CD14-positive monocyte (primary cell): Measurements from ENCODE around the gene CSGALNACT2. TPM values are rescaled to one million over a fixed set of nuclear protein-coding genes. Genes with fewer than 3 reads are reported as not detected.

Source experiments
- DNase-seq, 3 donors: peaks; one replicate each; pipeline ENCODE4 v3.0.0-alpha.2; 2011 to 2022
- H2AFZ ChIP-seq: 2 replicates; pipeline ENCODE4 v1.6.0; 2012; ENCODE audit warnings: mild to moderate bottlenecking, low read depth, low read length, inconsistent platforms; ENCODE audit not compliant: insufficient read depth, poor library complexity, severe bottlenecking
- H3K27ac ChIP-seq, 2 donors: 1 replicate in 1 of 2; 2 replicates in 1 of 2; pipeline ENCODE4 v1.5.1; 2012 to 2013; ENCODE audit warnings: low read length in 2 of 2, control low read depth in 1 of 2, inconsistent platforms in 1 of 2, low read depth in 1 of 2, mild to moderate bottlenecking in 1 of 2
- H3K27me3 ChIP-seq, 2 donors: one replicate each; pipeline versions ENCODE4 v1.6.0 to v1.6.1; 2011 to 2013; ENCODE audit warnings: low read length in 2 of 2; ENCODE audit not compliant: control insufficient read depth in 2 of 2, insufficient read depth in 2 of 2
- H3K36me3 ChIP-seq, 2 donors: replicated peaks in 1 of 2; 1 replicate in 1 of 2; 2 replicates in 1 of 2; pipeline versions ENCODE4 v1.5.1 to v1.6.1; 2012 to 2013; ENCODE audit warnings: low read length in 2 of 2, control low read depth in 1 of 2, inconsistent platforms in 1 of 2, mild to moderate bottlenecking in 1 of 2; ENCODE audit not compliant: insufficient read depth in 2 of 2, control insufficient read depth in 1 of 2
- H3K4me1 ChIP-seq, 2 donors: 1 replicate in 1 of 2; 2 replicates in 1 of 2; pipeline versions ENCODE4 v1.5.1 to v1.6.1; 2012 to 2013; ENCODE audit warnings: low read length in 2 of 2, control low read depth in 1 of 2, inconsistent platforms in 1 of 2, mild to moderate bottlenecking in 1 of 2, moderate library complexity in 1 of 2; ENCODE audit not compliant: insufficient read depth in 2 of 2, control insufficient read depth in 1 of 2
- H3K4me2 ChIP-seq: replicated peaks from 2 replicates; pipeline ENCODE3; 2012; ENCODE audit warnings: low read length, moderate library complexity, mild to moderate bottlenecking; ENCODE audit not compliant: poor library complexity, severe bottlenecking; ENCODE audit errors: extremely low read depth
- H3K4me3 ChIP-seq, 3 experiments: fragments of 200-600 bp in 1 of 3; sonication (generic) in 1 of 3; replicated peaks in 1 of 3; 1 replicate in 2 of 3; 2 replicates in 1 of 3; pipeline ENCODE4 v1.5.1; 2011 to 2013; ENCODE audit warnings: low read length in 3 of 3, mild to moderate bottlenecking in 3 of 3, control low read depth in 2 of 3, low read depth in 2 of 3, inconsistent platforms in 1 of 3, moderate library complexity in 1 of 3
- H3K79me2 ChIP-seq: 2 replicates; pipeline ENCODE4 v1.6.0; 2012; ENCODE audit warnings: mild to moderate bottlenecking, control low read depth, inconsistent platforms, low read length, moderate library complexity; ENCODE audit not compliant: insufficient read depth
- H3K9ac ChIP-seq: 2 replicates; pipeline ENCODE4 v1.6.0; 2017; ENCODE audit warnings: low read length, mild to moderate bottlenecking; ENCODE audit not compliant: insufficient read depth, poor library complexity, severe bottlenecking
- H3K9me3 ChIP-seq, 2 donors: replicated peaks in 1 of 2; 1 replicate in 1 of 2; 2 replicates in 1 of 2; pipeline versions ENCODE4 v1.5.1 to v1.6.1; 2012 to 2013; ENCODE audit warnings: low read length in 2 of 2, control low read depth in 1 of 2; ENCODE audit not compliant: control insufficient read depth in 1 of 2, insufficient read depth in 1 of 2
- H4K20me1 ChIP-seq: 2 replicates; pipeline ENCODE4 v1.6.0; 2012; ENCODE audit warnings: mild to moderate bottlenecking, low read length, control low read depth, moderate library complexity; ENCODE audit not compliant: insufficient read depth
- H3K27ac Mint-ChIP-seq, 7 donors: one replicate each; pipeline ENCODE4 v1.8.0; 2020; ENCODE audit warnings: mild to moderate bottlenecking in 7 of 7, mixed read lengths in 7 of 7, moderate library complexity in 6 of 7, inconsistent platforms in 2 of 7
- H3K27me3 Mint-ChIP-seq, 3 donors: one replicate each; pipeline ENCODE4 v1.8.0; 2021 to 2022; ENCODE audit warnings: low read depth in 3 of 3, mild to moderate bottlenecking in 3 of 3, mixed read lengths in 3 of 3, moderate library complexity in 3 of 3, inconsistent platforms in 1 of 3
- H3K36me3 Mint-ChIP-seq, 2 donors: one replicate each; pipeline ENCODE4 v1.8.0; 2020; ENCODE audit warnings: mixed read lengths in 2 of 2, inconsistent platforms in 1 of 2, mild to moderate bottlenecking in 1 of 2
- H3K4me1 Mint-ChIP-seq: one replicate; pipeline ENCODE4 v1.8.0; 2020; ENCODE audit warnings: mild to moderate bottlenecking, mixed read lengths
- H3K4me3 Mint-ChIP-seq, 2 donors: one replicate each; pipeline ENCODE4 v1.8.0; 2020; ENCODE audit warnings: mild to moderate bottlenecking in 2 of 2, mixed read lengths in 2 of 2, moderate library complexity in 1 of 2
- H3K9me3 Mint-ChIP-seq, 7 donors: one replicate each; pipeline ENCODE4 v1.8.0; 2020 to 2022; ENCODE audit warnings: mixed read lengths in 7 of 7, mild to moderate bottlenecking in 6 of 7, moderate library complexity in 6 of 7, inconsistent platforms in 2 of 7
- WGBS: methylation state at CpG from one replicate; pipeline ENCODE4 v1.1.5; 2013; ENCODE audit warnings: missing lambda C conversion rate; ENCODE audit not compliant: insufficient coverage; 5-methylcytosine and 5-hydroxymethylcytosine counted together
- intact Hi-C, 2 donors: fragments of 100-400 bp; cut with micrococcal nuclease; formaldehyde crosslinking; loops; one replicate each; pipeline versions ENCODE4 v1.15.0 to v1.15.1; 2023
- polyA minus RNA-seq: library from RNA; depleted of rRNA, polyadenylated mRNA; stranded (reverse); fragments of >200 nt; gene quantifications from 2 replicates; pipeline ENCODE4 v1.2.3, GENCODE V29; 2012
- polyA plus RNA-seq, 3 donors: library from polyadenylated mRNA; depleted of rRNA in 1 of 3; unstranded in 2 of 3; stranded (reverse) in 1 of 3; fragments of 300-500 nt in 2 of 3; fragments of >200 nt in 1 of 3; fragmentation: Illumina TruSeq in 2 of 3; gene quantifications; 1 replicate in 2 of 3; 2 replicates in 1 of 3; pipeline ENCODE4 v1.2.3, GENCODE V29; 2012 to 2021
- total RNA-seq, 12 experiments: library from RNA in 1 of 12; stranded (reverse) in 1 of 12; fragments of 120-200 nt in 1 of 12; gene quantifications; one replicate each; pipeline ENCODE4 v1.2.4 and lab custom pipeline; 2013 to 2026; ENCODE audit warnings: mixed read lengths in 6 of 12, inconsistent platforms in 1 of 12
- TF ChIP-seq, protein P1 (sequence below): fragments of 200-600 bp; IDR thresholded peaks from one replicate; pipeline ENCODE4 v1.8.0; 2022; ENCODE audit warnings: antibody characterized with exemption, mild to moderate bottlenecking

The CSGALNACT2 gene, protein sequence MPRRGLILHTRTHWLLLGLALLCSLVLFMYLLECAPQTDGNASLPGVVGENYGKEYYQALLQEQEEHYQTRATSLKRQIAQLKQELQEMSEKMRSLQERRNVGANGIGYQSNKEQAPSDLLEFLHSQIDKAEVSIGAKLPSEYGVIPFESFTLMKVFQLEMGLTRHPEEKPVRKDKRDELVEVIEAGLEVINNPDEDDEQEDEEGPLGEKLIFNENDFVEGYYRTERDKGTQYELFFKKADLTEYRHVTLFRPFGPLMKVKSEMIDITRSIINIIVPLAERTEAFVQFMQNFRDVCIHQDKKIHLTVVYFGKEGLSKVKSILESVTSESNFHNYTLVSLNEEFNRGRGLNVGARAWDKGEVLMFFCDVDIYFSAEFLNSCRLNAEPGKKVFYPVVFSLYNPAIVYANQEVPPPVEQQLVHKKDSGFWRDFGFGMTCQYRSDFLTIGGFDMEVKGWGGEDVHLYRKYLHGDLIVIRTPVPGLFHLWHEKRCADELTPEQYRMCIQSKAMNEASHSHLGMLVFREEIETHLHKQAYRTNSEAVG
- total RNA-seq (2013) = 36.1 TPM
- polyA plus RNA-seq (10 to 100 TPM; 43.7 to 80.1 (median 48.2) TPM), polyA minus RNA-seq (16.5 and 22.0 TPM in 2 replicates), total RNA-seq (lab: John Stamatoyannopoulos, UW) (275 to 710 (median 462) reads per million in 11 experiments)

DNA sequence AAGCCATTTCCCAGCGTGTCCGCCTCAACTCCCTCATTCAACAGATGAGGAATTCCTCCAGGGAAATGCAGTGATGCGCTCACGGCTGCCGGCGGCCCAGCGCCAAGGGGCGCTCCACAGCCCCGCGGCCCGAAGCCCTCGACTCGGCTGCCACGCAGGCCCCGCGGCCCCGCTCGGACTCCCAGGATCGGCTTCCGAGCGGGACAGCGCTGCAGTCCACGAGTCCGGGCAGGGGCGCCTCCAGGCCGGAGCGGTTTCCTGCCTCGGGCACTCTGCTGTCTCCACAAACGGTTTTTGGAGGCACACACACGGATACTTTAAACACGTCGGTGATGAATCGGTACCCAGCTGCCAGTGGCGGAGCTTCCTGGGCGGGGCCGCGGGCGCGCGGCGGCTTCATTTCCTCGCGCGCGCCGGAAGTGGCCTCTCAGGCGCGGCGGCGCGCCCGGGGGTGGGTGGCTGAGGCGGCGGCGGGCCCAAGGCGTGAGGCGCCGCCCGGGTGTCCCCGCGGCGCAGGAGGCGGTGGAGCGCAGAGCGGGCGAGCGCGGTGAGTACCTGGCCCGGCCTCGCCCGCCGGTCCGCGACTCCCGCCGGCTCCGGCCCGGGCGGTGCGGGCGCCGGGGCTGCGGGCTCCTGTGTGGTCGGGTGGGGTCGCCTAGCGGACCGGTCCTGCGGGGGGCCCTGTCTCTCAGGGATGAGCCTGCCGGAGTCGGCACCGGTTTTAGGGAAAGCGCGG lies at the start of gene CSGALNACT2:
CSGALNACT2 (plus strand) TSS at position 425 of the 736 bp plus-strand sequence. CDS start 16,705 bp downstream, outside the sequence.
- peak; percentile 89 to 92 (median 90) for DNase-seq
- Mint-ChIP-seq H3K9me3 (peaks cover 0 to 2% (median 0%) of the 10 kb centered on the region in 7 donors), H3K27me3 (peaks cover 0 to 4% (median 0%) of the 10 kb centered on the region in 3 donors), H3K27ac (peak within 1 kb of the TSS; percentile 98 to 100 (median 99)), H3K4me3 (peak within 1 kb of the TSS; percentile 97 to 99), H3K4me1 (peaks cover 63% of the 10 kb centered on the region), H3K36me3 (peaks cover 21 to 25% of the 10 kb centered on the region in 2 donors)
- Histone ChIP-seq H3K9ac (peak within 1 kb of the TSS; percentile 95), H4K20me1 (peaks cover 26% of the 10 kb centered on the region), H3K27me3 (no peaks in the 10 kb centered on the region), H3K4me2 (peak within 1 kb of the TSS; percentile 78), H3K27ac (peak within 1 kb of the TSS; percentile 97 to 98), H3K9me3 (no peaks in the 10 kb centered on the region), H3K4me1 (peaks cover 51 to 82% of the 10 kb centered on the region in 2 donors), H2AFZ (peak within 1 kb of the TSS; percentile 69), H3K4me3 (peak within 1 kb of the TSS; percentile 89 to 99 (median 98)), H3K36me3 (no peaks in the 10 kb centered on the region), H3K79me2 (peaks cover 75% of the 10 kb centered on the region)
- 0% methylated on average over 85 of the region's 93 CpGs for WGBS
- intact Hi-C loops = loop anchor here in 1 of 2 donors (2.0 to 5.0 kb wide), 2 partner anchors 17 to 34 kb away; no protein-coding TSS in a partner anchor
- TF ChIP-seq, protein P1, sequence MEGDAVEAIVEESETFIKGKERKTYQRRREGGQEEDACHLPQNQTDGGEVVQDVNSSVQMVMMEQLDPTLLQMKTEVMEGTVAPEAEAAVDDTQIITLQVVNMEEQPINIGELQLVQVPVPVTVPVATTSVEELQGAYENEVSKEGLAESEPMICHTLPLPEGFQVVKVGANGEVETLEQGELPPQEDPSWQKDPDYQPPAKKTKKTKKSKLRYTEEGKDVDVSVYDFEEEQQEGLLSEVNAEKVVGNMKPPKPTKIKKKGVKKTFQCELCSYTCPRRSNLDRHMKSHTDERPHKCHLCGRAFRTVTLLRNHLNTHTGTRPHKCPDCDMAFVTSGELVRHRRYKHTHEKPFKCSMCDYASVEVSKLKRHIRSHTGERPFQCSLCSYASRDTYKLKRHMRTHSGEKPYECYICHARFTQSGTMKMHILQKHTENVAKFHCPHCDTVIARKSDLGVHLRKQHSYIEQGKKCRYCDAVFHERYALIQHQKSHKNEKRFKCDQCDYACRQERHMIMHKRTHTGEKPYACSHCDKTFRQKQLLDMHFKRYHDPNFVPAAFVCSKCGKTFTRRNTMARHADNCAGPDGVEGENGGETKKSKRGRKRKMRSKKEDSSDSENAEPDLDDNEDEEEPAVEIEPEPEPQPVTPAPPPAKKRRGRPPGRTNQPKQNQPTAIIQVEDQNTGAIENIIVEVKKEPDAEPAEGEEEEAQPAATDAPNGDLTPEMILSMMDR = no peak

DNA sequence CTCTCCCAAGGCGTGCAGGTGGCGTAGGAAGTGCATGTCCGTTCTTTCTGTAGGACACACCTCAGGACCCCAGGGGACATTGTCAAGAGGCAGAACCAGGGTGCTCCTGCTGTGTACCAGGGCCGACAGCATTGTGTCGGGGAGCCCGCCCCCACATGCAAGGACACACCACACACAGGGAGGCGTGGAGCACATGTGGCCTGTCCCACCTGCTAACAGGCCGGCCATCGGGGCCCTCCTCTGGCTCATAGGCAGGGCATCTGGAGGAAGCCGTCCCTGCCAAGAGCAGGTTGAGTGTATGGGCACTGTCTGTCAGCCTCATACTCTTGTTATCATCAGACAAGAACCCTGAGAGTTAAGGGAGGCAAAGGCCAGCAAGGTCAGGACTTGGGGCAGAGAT lies 48.7 kb upstream of the CSGALNACT2 start:
- Histone ChIP-seq H3K79me2 (no peaks in the 10 kb centered on the region), H3K9ac (no peak overlapping the region), H3K9me3 (no peaks in the 10 kb centered on the region), H3K27me3 (no peaks in the 10 kb centered on the region), H3K36me3 (no peaks in the 10 kb centered on the region), H4K20me1 (no peaks in the 10 kb centered on the region), H3K4me1 (peaks cover 21 to 28% of the 10 kb centered on the region in 2 donors), H3K27ac (no peak overlapping the region), H3K4me2 (no peak overlapping the region), H2AFZ (no peak overlapping the region), H3K4me3 (no peak overlapping the region)
- intact Hi-C loops = no loop called here
- Mint-ChIP-seq H3K4me1 (peaks cover 27% of the 10 kb centered on the region), H3K36me3 (no peaks in the 10 kb centered on the region), H3K27ac (no peak overlapping the region), H3K4me3 (no peak overlapping the region), H3K27me3 (peaks cover 30 to 41% (median 32%) of the 10 kb centered on the region in 3 donors), H3K9me3 (peaks cover 3 to 7% (median 5%) of the 10 kb centered on the region in 7 donors)
- 98% methylated on average over 9 of the region's 10 CpGs for WGBS
- no peak for DNase-seq
- TF ChIP-seq, protein P1 = no peak
